Measurements from ENCODE around the gene SARNP.

Gene SARNP

GRCh38 chr12:55707841-55708694 is 109.5 kb downstream of the SARNP start, which contains the start of gene ITGA7:
ITGA7 (minus strand) TSS chr12:55707904; CDS start chr12:55707682, 222 bp downstream.
- DNase-seq (ENCODE audit: low spot score), result peak; percentile 59

Measured in cerebellar cortex (tissue), 1 donor.